Testis (tissue), 3 donors: ENCODE measurements around the gene RNF207. TPM values are rescaled to one million over a fixed set of nuclear protein-coding genes. Genes with fewer than 3 reads are reported as not detected.

Experiments used
- DNase-seq: peaks from one replicate; pipeline ENCODE4 v3.0.0-alpha.2; 2019
- H3K27ac ChIP-seq, 2 donors: fragments of 200-600 bp; sonication (generic); one replicate each; pipeline ENCODE4 v1.5.1; 2019
- H3K27me3 ChIP-seq: fragments of 200-600 bp; sonication (generic); one replicate; pipeline ENCODE4 v1.5.1; 2019
- H3K36me3 ChIP-seq: fragments of 200-600 bp; sonication (generic); one replicate; pipeline ENCODE4 v1.5.1; 2017; ENCODE audit warnings: low read depth; ENCODE audit errors: missing control alignments
- H3K4me1 ChIP-seq: fragments of 200-600 bp; sonication (generic); one replicate; pipeline ENCODE4 v1.5.1; 2019
- H3K4me3 ChIP-seq, 2 donors: fragments of 200-600 bp; sonication (generic); one replicate each; pipeline ENCODE4 v1.5.1; 2017 to 2019
- H3K9me3 ChIP-seq: fragments of 200-600 bp; sonication (generic); one replicate; pipeline ENCODE4 v1.5.1; 2017
- POLR2A ChIP-seq: fragments of 450-650 bp; IDR thresholded peaks from one replicate; pipeline ENCODE4 v1.6.1; 2017; ENCODE audit warnings: antibody characterized with exemption, mild to moderate bottlenecking, moderate library complexity
- WGBS, 2 donors: methylation state at CpG; one replicate each; pipeline ENCODE4 v1.1.5; 2018; 5-methylcytosine and 5-hydroxymethylcytosine counted together
- intact Hi-C: fragments of 100-400 bp; cut with DNase I; formaldehyde crosslinking; loops from one replicate; pipeline ENCODE4 v1.15.1; 2023; ENCODE audit warnings: low total_unique reads
- polyA plus RNA-seq: library from polyadenylated mRNA; stranded (reverse); fragments of 350-450 nt; fragmentation: Illumina TruSeq; extraction: RNeasy Lipid Tissue Mini Kit (QIAGEN cat#74804); gene quantifications from one replicate; pipeline ENCODE4 v1.2.3, GENCODE V29; 2014; ENCODE audit warnings: low read depth, low replicate concordance; ENCODE audit not compliant: insufficient read depth
- total RNA-seq, 2 donors: library from RNA; depleted of rRNA; stranded (reverse); fragments of >200 nt; gene quantifications; one replicate each; pipeline ENCODE4 v1.2.3, GENCODE V29; 2016
- TF ChIP-seq, protein P1 (sequence below), 3 experiments: fragments of 450-650 bp in 2 of 3; fragments of 200-600 bp in 1 of 3; sonication (generic) in 1 of 3; IDR thresholded peaks; one replicate each; pipeline ENCODE4 v1.5.1; 2016 to 2019; ENCODE audit warnings: antibody characterized with exemption in 3 of 3, mild to moderate bottlenecking in 2 of 3, moderate library complexity in 1 of 3

The RNF207 gene
- total and polyA plus RNA-seq, 3 donors from 2014 or later, result 4.8 to 20.1 (median 13.2) TPM

DNA sequence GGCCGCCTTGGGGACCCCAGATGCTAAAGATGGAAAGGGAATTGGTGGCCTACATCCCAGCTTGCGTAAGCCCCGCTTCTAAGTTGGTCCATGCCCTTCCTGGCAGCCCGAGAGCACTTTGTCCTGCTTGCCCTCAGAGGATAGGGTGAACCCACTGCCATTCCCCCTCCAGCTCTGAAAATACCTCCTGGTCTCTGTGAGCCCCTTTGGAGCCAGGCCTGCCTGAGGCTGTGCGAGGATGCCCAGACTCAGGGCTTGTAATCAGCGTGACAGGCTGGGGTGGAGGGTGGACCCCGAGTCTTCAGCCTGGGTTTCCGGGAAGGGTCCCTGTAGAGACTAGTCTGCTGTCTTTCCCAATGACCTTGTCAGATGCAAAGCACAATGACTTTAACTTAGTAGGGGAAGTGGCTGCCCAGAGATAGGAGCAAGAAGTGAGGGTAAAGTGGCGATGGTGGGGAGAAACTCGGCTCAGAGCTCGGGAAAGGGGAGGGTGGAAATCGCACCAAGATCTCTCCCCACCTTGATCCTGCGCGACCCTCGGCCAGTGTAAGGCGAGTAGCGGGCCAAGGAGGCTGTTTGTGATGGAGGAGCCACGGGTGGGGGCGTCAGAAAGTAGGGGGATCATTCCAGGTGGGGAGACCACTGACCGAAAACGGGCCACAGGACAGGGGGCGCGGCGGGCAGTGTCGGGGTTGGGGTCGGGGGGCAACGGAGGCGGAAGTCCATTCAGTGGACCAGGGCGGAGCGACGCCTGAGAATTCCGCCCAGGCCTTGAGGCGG lies 35.4 kb downstream of the RNF207 start:
- no peaks in the 10 kb centered on the region for H3K27me3 ChIP-seq
- peaks cover 3% of the 10 kb centered on the region for H3K4me1 ChIP-seq

DNA sequence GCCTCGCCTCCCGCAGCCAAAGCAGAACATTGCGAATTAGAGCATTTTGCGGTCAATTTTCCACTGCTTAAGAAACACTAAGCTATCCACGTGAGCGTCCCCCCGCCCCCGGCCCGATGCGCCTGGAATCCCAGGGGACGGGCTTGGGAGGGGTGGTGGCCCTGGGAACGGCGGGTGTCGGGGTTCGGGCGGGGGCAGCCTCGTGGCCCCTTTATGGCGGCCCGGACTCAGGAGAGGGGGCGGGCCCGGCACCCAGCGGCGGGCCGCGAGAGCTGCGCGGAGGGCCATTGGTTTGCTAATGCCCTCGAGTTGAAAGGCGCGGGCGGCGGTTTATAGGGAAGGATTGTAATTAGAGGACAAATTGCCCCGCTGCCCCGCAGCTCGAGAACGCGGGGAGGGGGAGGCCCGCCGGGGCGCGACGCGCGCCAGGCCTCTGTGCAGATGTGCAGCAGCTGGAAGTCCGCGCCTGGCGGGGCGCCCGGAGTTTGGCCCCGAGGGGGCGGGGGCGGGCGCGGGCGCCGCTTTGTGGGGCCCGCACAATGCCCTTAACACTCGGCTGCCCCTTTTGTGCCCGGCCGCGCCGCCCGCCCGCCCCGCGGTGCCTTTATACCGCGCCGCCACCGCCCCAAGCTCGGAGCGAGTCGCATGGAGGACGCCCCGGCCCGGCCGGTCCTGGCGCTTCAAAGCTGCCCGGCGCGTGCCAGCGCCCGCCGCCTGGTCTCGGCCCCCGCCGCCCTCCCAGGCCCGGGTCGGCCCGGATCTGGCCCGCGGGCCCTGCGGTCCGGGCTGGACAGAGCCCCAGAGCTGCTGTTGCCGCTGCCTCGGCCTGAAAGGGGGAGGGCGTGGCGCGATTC lies 36.2 kb downstream of the RNF207 start:
- H3K9me3 ChIP-seq, result no peaks in the 10 kb centered on the region
- intact Hi-C loops, result loop anchor here (10.0 kb wide), 2 partner anchors 163 to 187 kb away; no protein-coding TSS in a partner anchor

More for the DNA sequence above, 35.4 kb downstream of the RNF207 start:
- intact Hi-C loops, result loop anchor here (10.0 kb wide), 2 partner anchors 164 to 186 kb away; no protein-coding TSS in a partner anchor
- Histone ChIP-seq H3K4me3 (peak overlapping the region in 1 of 2 donors; percentile 4), H3K36me3 (no peaks in the 10 kb centered on the region), H3K9me3 (no peaks in the 10 kb centered on the region), H3K27ac (no peak overlapping the region)
- WGBS, 2 donors, result 28 to 33% methylated on average over 17 to 24 of the region's 33 CpGs
- DNase-seq, result no peak
- TF ChIP-seq, protein P1, sequence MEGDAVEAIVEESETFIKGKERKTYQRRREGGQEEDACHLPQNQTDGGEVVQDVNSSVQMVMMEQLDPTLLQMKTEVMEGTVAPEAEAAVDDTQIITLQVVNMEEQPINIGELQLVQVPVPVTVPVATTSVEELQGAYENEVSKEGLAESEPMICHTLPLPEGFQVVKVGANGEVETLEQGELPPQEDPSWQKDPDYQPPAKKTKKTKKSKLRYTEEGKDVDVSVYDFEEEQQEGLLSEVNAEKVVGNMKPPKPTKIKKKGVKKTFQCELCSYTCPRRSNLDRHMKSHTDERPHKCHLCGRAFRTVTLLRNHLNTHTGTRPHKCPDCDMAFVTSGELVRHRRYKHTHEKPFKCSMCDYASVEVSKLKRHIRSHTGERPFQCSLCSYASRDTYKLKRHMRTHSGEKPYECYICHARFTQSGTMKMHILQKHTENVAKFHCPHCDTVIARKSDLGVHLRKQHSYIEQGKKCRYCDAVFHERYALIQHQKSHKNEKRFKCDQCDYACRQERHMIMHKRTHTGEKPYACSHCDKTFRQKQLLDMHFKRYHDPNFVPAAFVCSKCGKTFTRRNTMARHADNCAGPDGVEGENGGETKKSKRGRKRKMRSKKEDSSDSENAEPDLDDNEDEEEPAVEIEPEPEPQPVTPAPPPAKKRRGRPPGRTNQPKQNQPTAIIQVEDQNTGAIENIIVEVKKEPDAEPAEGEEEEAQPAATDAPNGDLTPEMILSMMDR (IDR thresholded peaks at IDR 0.05), result no peak
- no peak for TF ChIP-seq POLR2A

DNA sequence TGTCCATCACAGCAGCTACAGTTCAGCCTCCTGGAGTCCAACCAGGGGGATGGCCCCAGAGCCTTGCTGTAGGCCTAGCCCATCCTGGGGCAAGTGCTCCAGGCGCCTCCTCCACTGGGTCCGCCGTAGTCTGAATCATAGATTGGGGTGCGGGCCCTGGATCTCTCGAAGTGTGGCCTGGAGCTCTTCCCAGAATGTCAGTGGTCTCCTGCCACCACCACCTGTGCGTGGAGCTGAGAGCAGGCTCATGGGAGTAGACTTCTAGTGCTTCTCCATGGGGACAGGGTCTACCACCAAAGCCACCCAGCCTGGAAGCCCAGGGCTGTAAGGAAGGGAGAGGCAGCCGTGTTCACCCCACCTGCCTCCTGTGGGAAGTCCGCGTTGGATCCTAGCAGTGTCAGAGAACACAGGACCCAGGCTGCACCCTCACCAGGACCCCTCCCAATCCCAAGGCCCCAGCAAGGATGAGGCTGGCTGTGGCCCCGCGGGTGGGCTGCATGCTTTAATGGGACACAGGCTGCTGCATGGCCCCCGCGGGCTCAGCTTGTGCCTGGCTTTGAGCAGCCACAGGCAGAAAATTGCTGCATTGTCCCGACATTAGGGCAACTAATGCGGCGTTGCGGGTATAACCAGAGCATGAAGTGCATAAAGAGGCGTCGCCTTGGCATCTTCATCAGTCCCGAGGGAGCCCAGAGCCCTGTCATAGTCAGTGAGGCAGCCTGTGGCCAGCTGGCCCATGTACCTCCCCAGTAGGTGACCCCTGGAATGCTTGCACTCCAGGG lies 37.3 kb downstream of the RNF207 start:
- Histone ChIP-seq H3K36me3 (no peaks in the 10 kb centered on the region), H3K27me3 (no peaks in the 10 kb centered on the region), H3K4me3 (no peak overlapping the region), H3K4me1 (peaks cover 3% of the 10 kb centered on the region), H3K27ac (no peak overlapping the region), H3K9me3 (no peaks in the 10 kb centered on the region)
- intact Hi-C loops, result loop anchor here (10.0 kb wide), 2 partner anchors 162 to 188 kb away; no protein-coding TSS in a partner anchor
- TF ChIP-seq, protein P1 (IDR thresholded peaks at IDR 0.05), result no peak
- no peak for TF ChIP-seq POLR2A
- DNase-seq, result no peak
- WGBS, 2 donors, result 28 to 60% methylated on average over 6 to 18 of the region's 20 CpGs

More for the DNA sequence above, 36.2 kb downstream of the RNF207 start:
- H3K4me3 ChIP-seq, result peak overlapping the region; percentile 4 to 6
- no peaks in the 10 kb centered on the region for H3K36me3 ChIP-seq
- H3K27ac ChIP-seq, result no peak overlapping the region
- no peaks in the 10 kb centered on the region for H3K27me3 ChIP-seq
- peaks cover 3% of the 10 kb centered on the region for H3K4me1 ChIP-seq
- DNase-seq, result no peak
- WGBS, 2 donors, result 0 to 1% methylated on average over 11 to 70 of the region's 99 CpGs
- no peak for TF ChIP-seq POLR2A
- TF ChIP-seq, protein P1 (IDR thresholded peaks at IDR 0.05), result no peak

DNA sequence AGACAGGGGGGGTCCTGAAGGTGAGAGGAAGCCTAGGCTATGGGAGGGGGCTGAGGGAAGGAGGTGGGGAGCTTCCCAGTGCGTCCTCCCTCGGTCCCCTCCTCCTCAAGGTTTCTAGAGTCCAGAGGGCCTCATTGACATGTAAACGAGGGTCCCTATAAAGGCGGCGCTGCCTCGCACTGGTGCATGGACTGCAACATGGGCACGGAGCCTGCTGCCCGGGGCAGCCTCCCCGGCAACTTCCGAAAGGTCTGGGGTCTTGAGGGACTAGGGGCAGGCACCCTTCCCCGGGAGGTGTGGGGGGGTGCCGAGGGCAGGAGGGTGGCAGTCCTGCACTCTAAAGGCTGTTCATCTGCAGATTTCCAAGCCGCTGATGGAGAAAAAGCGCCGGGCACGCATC lies 38.1 kb downstream of the RNF207 start, which contains the start of gene HES3:
TSS of gene HES3 (plus strand) at position 187 of the 400 bp plus-strand sequence. CDS start at position 374, 187 bp downstream.
- intact Hi-C loops, result loop anchor here (10.0 kb wide), 2 partner anchors 161 to 189 kb away; no protein-coding TSS in a partner anchor
- no peak within 1 kb of the TSS for H3K27ac ChIP-seq
- no peaks in the 10 kb centered on the region for H3K27me3 ChIP-seq
- no peak for TF ChIP-seq POLR2A
- TF ChIP-seq, protein P1 (IDR thresholded peaks at IDR 0.05), result no peak
- H3K36me3 ChIP-seq, result no peaks in the 10 kb centered on the region
- H3K4me3 ChIP-seq, result peak within 1 kb of the TSS in 1 of 2 donors; percentile 17
- WGBS, 2 donors, result 13 to 22% methylated on average over 8 to 16 of the region's 16 CpGs
- no peak for DNase-seq
- H3K4me1 ChIP-seq, result peaks cover 3% of the 10 kb centered on the region
- H3K9me3 ChIP-seq, result no peaks in the 10 kb centered on the region
